Lower leg skin (tissue), 4 donors: ENCODE results near the gene CHID1. TPM values are rescaled to one million over a fixed set of nuclear protein-coding genes. Genes with fewer than 3 reads are reported as not detected.

Source experiments
- DNase-seq, 2 donors: peaks; one replicate each; pipeline ENCODE4 v3.0.0-alpha.2; 2019; ENCODE audit warnings: low spot score in 2 of 2
- H3K4me3 ChIP-seq: fragments of 200-600 bp; sonication (generic); 2 replicates; pipeline ENCODE4 v1.5.1; 2017; ENCODE audit warnings: mild to moderate bottlenecking, low read depth; ENCODE audit not compliant: poor library complexity, severe bottlenecking
- CTCF ChIP-seq, 3 donors: fragments of 450-650 bp; IDR thresholded peaks; one replicate each; pipeline ENCODE4 v1.5.1; 2016; ENCODE audit warnings: antibody characterized with exemption in 3 of 3, mild to moderate bottlenecking in 3 of 3, moderate library complexity in 2 of 3
- POLR2A ChIP-seq, 2 donors: fragments of 450-650 bp; IDR thresholded peaks; one replicate each; pipeline ENCODE4 v1.6.1; 2016 to 2017; ENCODE audit warnings: antibody characterized with exemption in 2 of 2, mild to moderate bottlenecking in 1 of 2, moderate library complexity in 1 of 2
- WGBS, 2 donors: methylation state at CpG; one replicate each; pipeline ENCODE4 v1.1.5; 2018; 5-methylcytosine and 5-hydroxymethylcytosine counted together
- intact Hi-C: fragments of 100-400 bp; cut with DNase I; formaldehyde crosslinking; loops from one replicate; pipeline ENCODE4 v1.15.0; 2023; ENCODE audit warnings: low total_unique reads
- total RNA-seq, 4 donors: library from RNA; depleted of rRNA; stranded (reverse); fragments of >200 nt; gene quantifications; one replicate each; pipeline ENCODE4 v1.1.0, GENCODE V29; 2016

CHID1 gene
- total RNA-seq, 4 donors from 2014 or later, result 35.5 to 59.4 (median 50.7) TPM

- WGBS, 2 donors, result 91 to 95% methylated on average over 21 to 22 of the region's 22 CpGs
- no peak for DNase-seq
- TF ChIP-seq POLR2A (IDR thresholded peaks at IDR 0.05), result no peak
- no peak for TF ChIP-seq CTCF (IDR thresholded peaks at IDR 0.05)
- H3K4me3 ChIP-seq, result no peak overlapping the region
- intact Hi-C loops, result no loop called here
These were observed 11.9 kb downstream of the CHID1 start for GRCh38 chr11:898540-899190.

GRCh38 chr11:898143-898511, 12.5 kb downstream of the CHID1 start:
- H3K4me3 ChIP-seq, result no peak overlapping the region
- TF ChIP-seq POLR2A (IDR thresholded peaks at IDR 0.05), result no peak
- TF ChIP-seq CTCF (IDR thresholded peaks at IDR 0.05), result no peak
- no peak for DNase-seq
- intact Hi-C loops, result no loop called here
- WGBS, 2 donors, result 71 to 75% methylated on average over 9 to 10 of the region's 10 CpGs

GRCh38 chr11:897253-898142, 13.1 kb downstream of the CHID1 start:
- DNase-seq, result no peak
- H3K4me3 ChIP-seq, result no peak overlapping the region
- intact Hi-C loops, result no loop called here
- no peak for TF ChIP-seq POLR2A (IDR thresholded peaks at IDR 0.05)
- no peak for TF ChIP-seq CTCF (IDR thresholded peaks at IDR 0.05)
- 79 to 93% methylated on average over 14 to 16 of the region's 17 CpGs for WGBS, 2 donors

- no peak for DNase-seq
- intact Hi-C loops, result no loop called here
- WGBS, 2 donors, result 86% methylated on average over 17 to 23 of the region's 26 CpGs
These were observed 15.1 kb downstream of the CHID1 start for GRCh38 chr11:895331-896110.

More at GRCh38 chr11:895331-896110, 15.1 kb downstream of the CHID1 start:
- TF ChIP-seq CTCF (IDR thresholded peaks at IDR 0.05) (no peak), POLR2A (IDR thresholded peaks at IDR 0.05) (no peak)
- no peak overlapping the region for H3K4me3 ChIP-seq
